Fibroblast of lung (primary cell): Measurements from ENCODE around the gene CDK5RAP1.

Experiments used
- EZH2 ChIP-seq: IDR thresholded peaks from 2 replicates; pipeline ENCODE4 v1.5.1; 2012; ENCODE audit warnings: low read length, control low read depth, mild to moderate bottlenecking; ENCODE audit errors: missing control alignments
- TF ChIP-seq, protein P1 (sequence below), 2 donors: IDR thresholded peaks in 1 of 2; conservative IDR thresholded peaks in 1 of 2; 1 replicate in 1 of 2; 2 replicates in 1 of 2; pipeline ENCODE4 v1.5.1; 2011 to 2012; ENCODE audit warnings: low read length in 2 of 2, control low read depth in 1 of 2, inconsistent platforms in 1 of 2, low read depth in 1 of 2, mild to moderate bottlenecking in 1 of 2

DNA sequence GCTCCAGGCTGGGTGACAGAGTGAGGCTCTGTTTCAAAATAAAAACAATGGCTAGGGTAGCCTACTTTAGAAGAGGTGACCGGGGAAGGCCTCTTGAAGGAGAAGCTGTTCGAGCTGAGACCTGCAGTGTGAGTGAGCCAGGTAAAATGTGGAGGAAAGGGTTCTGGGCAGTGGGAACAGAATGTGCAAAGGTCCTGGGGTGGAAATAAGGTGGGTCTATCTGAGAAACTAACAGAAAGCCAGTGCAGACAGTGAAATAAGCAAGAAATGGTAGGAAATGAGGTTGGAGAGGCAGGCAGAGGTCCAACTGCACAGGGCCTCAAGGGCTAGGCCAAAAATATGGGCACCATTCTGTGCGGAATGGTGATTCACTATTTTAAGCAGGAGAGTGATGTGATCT lies 64.9 kb downstream of the CDK5RAP1 start:
- TF ChIP-seq, protein P1, sequence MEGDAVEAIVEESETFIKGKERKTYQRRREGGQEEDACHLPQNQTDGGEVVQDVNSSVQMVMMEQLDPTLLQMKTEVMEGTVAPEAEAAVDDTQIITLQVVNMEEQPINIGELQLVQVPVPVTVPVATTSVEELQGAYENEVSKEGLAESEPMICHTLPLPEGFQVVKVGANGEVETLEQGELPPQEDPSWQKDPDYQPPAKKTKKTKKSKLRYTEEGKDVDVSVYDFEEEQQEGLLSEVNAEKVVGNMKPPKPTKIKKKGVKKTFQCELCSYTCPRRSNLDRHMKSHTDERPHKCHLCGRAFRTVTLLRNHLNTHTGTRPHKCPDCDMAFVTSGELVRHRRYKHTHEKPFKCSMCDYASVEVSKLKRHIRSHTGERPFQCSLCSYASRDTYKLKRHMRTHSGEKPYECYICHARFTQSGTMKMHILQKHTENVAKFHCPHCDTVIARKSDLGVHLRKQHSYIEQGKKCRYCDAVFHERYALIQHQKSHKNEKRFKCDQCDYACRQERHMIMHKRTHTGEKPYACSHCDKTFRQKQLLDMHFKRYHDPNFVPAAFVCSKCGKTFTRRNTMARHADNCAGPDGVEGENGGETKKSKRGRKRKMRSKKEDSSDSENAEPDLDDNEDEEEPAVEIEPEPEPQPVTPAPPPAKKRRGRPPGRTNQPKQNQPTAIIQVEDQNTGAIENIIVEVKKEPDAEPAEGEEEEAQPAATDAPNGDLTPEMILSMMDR (conservative IDR thresholded peaks at IDR 0.05 in 1 of 2, IDR thresholded peaks at IDR 0.05 in 1 of 2; ENCODE audit: low read depth in 1 of 2, low read length in 2 of 2), result no peak
- TF ChIP-seq EZH2, result no peak
